AG09309 (cell line): ENCODE results near the gene NTN4.
"Not testable (repeated sequence)": the region's sequence is repeated elsewhere in the genome, so short reads cannot be mapped to it uniquely, and the experiment has no call there.

Source experiments
- DNase-seq: peaks from one replicate; pipeline ENCODE4 v3.0.0-alpha.2; 2010; ENCODE audit warnings: low read depth
- H3K4me3 ChIP-seq: 2 replicates; pipeline ENCODE4 v1.5.1; 2011; ENCODE audit warnings: mild to moderate bottlenecking, low read depth, low read length, moderate library complexity; ENCODE audit not compliant: control insufficient read depth
- TF ChIP-seq, protein P1 (sequence below): IDR thresholded peaks from 2 replicates; pipeline ENCODE4 v1.5.1; 2011; ENCODE audit warnings: mild to moderate bottlenecking, low read depth, low read length, inconsistent platforms; ENCODE audit not compliant: insufficient read depth, control insufficient read depth; ENCODE audit errors: missing control alignments

Gene NTN4

DNA sequence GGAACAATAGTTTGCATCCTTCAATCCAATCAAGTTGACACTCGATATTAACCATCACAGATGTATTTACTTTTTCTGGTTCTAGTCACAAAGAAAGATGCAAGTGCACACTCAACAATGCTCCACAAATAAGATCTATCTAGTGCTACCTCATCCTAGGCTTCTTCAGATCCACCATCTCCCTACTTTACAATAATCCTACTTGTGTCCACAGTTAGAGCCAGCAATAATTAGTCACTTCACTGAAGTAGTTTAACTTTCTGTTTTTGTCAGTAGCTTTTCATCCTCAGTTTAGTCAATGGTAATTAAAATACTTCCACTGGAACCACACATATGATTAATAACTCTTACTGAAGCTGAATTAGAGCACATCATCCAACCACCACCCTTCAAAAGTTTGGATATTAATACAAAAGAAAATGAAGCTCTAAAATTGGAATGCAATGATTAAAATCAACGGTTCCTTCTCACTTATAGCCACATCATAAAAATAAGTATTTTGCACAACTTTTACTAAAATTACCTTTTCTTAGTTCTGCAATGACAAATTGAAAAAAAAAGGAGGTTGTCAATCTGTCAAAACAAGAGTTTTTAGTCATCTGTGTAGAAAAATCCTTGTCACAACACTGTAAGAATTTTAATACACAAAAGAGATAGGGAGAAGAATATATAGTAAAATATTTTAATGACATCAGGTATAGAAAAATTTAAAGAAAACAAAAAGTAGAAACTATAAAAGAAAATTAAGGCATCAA is 39.9 kb upstream of the NTN4 start:
- TF ChIP-seq, protein P1, sequence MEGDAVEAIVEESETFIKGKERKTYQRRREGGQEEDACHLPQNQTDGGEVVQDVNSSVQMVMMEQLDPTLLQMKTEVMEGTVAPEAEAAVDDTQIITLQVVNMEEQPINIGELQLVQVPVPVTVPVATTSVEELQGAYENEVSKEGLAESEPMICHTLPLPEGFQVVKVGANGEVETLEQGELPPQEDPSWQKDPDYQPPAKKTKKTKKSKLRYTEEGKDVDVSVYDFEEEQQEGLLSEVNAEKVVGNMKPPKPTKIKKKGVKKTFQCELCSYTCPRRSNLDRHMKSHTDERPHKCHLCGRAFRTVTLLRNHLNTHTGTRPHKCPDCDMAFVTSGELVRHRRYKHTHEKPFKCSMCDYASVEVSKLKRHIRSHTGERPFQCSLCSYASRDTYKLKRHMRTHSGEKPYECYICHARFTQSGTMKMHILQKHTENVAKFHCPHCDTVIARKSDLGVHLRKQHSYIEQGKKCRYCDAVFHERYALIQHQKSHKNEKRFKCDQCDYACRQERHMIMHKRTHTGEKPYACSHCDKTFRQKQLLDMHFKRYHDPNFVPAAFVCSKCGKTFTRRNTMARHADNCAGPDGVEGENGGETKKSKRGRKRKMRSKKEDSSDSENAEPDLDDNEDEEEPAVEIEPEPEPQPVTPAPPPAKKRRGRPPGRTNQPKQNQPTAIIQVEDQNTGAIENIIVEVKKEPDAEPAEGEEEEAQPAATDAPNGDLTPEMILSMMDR: no peak
- no peak for DNase-seq
- no peak overlapping the region for H3K4me3 ChIP-seq

DNA sequence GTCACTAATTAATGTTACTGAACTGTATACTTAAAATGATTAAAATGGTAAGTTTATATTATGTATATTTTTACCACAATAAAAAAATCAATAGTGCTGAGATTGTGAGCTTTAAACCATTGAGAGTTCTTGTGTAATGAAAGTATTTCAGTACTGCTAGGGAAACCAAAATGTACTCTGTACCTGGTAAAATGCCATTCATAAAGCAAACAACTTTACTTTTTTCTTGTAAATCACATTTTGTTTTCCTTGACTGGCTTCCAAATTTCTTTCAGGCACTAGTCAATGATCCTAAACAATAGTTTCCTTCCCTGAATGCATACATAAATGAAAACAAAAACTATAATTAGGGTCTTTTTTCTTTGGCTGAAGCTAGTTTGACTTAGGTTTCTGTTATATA is 38.8 kb upstream of the NTN4 start:
- no peak for DNase-seq
- TF ChIP-seq, protein P1: no peak
- no peak overlapping the region for H3K4me3 ChIP-seq

DNA sequence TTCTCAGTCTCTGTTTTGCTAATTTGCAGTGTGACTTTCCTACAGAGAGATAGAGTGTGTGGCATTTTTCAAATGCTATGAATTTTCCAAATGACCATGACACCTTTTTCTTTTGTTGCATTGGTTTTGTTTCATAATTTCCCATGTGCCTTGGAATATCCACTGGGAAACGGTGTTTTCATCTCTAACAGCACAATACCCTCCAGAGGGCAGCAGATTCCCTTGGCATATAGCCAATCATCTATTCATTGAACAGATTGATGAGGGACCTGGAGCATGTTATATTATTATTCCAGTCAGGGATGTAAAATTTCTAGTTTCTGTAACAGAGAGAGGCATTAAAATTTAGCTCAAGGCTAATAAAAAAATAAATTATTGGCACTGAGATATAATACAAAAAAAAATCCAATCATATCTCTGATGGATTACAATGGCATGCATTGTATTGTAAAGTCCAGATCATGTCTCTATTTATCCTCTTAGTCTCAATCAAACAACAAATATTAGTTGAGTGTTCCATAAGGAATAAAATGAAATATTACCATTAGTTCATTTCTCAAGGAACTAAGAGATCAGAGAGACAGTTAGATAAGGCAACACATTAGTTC is 29.6 kb upstream of the NTN4 start:
- DNase-seq: no peak
- no peak overlapping the region for H3K4me3 ChIP-seq
- TF ChIP-seq, protein P1: peak; percentile 61

DNA sequence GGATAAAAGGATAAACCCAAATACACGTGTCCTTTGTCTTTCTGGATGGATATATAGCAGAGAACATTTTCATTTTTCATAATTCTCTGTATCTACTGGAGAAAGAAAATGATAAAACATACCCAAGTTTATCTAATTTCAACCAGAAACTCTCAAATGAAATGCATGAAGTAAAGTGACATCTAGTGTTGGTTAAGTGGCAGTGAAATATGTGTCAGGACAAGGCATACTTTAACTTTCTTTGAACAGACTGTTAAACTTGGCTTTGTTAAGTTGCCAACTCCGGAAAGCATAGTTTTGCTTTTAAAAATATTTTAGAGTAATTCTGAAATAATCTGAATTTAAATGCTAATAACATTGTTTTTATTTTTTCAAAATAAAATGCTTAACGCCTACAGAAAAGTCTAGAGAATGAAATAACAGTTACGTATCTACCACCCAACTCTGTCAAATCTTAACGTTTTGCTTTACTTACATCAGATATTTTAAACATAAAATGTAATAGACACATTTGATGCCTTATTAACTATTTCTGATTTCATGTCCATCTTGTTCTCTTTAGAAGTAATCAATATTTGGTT is 25.2 kb upstream of the NTN4 start:
- H3K4me3 ChIP-seq: no peak overlapping the region
- DNase-seq: no peak
- TF ChIP-seq, protein P1: peak; percentile 66

DNA sequence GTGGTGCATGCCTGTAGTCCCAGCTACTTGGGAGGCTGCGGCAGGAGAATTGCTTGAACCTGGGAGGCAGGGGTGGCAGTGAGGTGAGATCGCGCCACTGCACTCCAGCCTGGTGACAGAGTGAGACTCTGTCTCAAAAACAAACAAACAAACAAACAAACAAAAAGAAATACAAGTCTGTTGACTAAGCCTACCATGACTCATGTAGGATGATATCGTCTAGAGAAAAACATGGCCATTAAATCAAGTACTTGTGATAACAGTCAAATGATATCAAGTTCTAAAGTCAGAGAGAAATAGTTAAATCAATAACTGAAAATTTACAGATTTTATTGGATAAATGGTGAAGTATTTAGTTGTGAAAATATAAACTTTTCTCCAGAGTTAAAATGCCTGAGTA is 21.6 kb upstream of the NTN4 start:
- H3K4me3 ChIP-seq, DNase-seq: not testable (repeated sequence)

DNA sequence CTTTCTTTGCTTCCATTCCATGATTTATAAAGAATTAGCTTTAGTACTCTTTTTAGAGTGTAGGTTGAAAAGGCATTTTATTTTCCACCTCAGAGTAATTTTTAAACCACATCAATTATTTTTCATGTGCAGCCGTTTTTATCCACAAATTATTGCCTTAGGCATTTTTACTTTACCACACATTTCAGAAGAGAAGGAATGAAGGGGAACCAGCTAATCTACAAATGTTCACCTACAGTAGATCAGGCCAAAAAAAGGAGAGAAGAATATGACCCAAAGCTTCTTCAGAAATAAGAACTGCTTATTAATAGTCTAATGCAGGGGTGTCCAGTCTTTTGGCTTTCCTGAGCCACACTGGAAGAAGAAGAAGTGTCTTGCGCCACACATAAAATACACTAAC is 19.8 kb upstream of the NTN4 start:
- H3K4me3 ChIP-seq: no peak overlapping the region
- DNase-seq: no peak
- TF ChIP-seq, protein P1: no peak

- H3K4me3 ChIP-seq: no peak overlapping the region
- TF ChIP-seq, protein P1: no peak
- DNase-seq: no peak
Measured at GRCh38 chr12:95809000-95809680, 18.6 kb upstream of the NTN4 start.
